Measurements from ENCODE around the gene AADACL4. TPM values are rescaled to one million over a fixed set of nuclear protein-coding genes. Genes with fewer than 3 reads are reported as not detected.
A peak's percentile ranks its signal among the peaks of the same experiment; 100 is the strongest.

The AADACL4 gene
- total and polyA plus RNA-seq, 2 of the 8 experiments (the other 6 are each of a cell fraction or from before 2014, with no cell fraction given): 0.08 TPM; not detected in 1

- H3K79me2 ChIP-seq (ENCODE audit: control insufficient read depth in 1 of 2, insufficient read depth in 2 of 2, low read length in 2 of 2): peaks cover 0 to 68% of the 10 kb centered on the region in 2 experiments; a peak in 3 of 4 replicates
- no peak overlapping the region for H2BK12ac ChIP-seq (ENCODE audit: low read depth, low read length)
- H3K36me3 ChIP-seq (ENCODE audit: control insufficient read depth in 2 of 4, insufficient read depth in 4 of 4, low read length in 3 of 4): peaks cover 0 to 10% (median 0%) of the 10 kb centered on the region in 4 experiments; a peak in 1 of 8 replicates
- H3K27ac ChIP-seq (ENCODE audit: low read depth, low read length): no peak overlapping the region
- H2AK5ac ChIP-seq (ENCODE audit: low read depth, low read length): no peak overlapping the region
- no peak overlapping the region for H3K4ac ChIP-seq (replicated peaks; ENCODE audit: insufficient read length, low read depth, low read length)
- H4K91ac ChIP-seq (replicated peaks; ENCODE audit: insufficient read length, low read length): no peak overlapping the region
- H3K27me3 ChIP-seq (replicated peaks in 1 of 4; ENCODE audit: control insufficient read depth in 3 of 4, extremely low read depth in 1 of 4, insufficient read depth in 3 of 4, low read length in 3 of 4): peaks cover 0 to 2% (median 0%) of the 10 kb centered on the region in 4 experiments; a peak in 1 of 7 replicates
- peak; percentile 48 for FAIRE-seq
- H3K4me1 ChIP-seq (replicated peaks in 1 of 4; ENCODE audit: control insufficient read depth in 3 of 4, insufficient read depth in 4 of 4, low read length in 3 of 4): peaks cover 13 to 31% (median 18%) of the 10 kb centered on the region in 4 experiments
- H4K5ac ChIP-seq (ENCODE audit: insufficient read length, low read depth, low read length): no peak overlapping the region
- peak overlapping the region in 1 of 2 experiments; percentile 18; a peak in 1 of 4 replicates for H3K4me2 ChIP-seq (ENCODE audit: insufficient read depth in 1 of 2, low read depth in 2 of 2, low read length in 2 of 2)
- WGBS, 2 experiments (ENCODE audit: extremely low coverage in 1 of 2, insufficient coverage in 1 of 2, insufficient read length in 1 of 2, insufficient replicate concordance in 2 of 2, low coverage in 1 of 2, low lambda C conversion rate in 2 of 2, missing lambda C conversion rate in 1 of 2): 60% methylated on average over 9 of the region's 9 CpGs; no CpG with 5 or more reads in 1 of the 2 experiments
- H3K4me3 ChIP-seq (ENCODE audit: extremely low read depth in 1 of 4, insufficient read depth in 2 of 4, low read depth in 3 of 4, low read length in 4 of 4): no peak overlapping the region
- H3K9ac ChIP-seq (replicated peaks in 1 of 4; ENCODE audit: extremely low read depth in 1 of 4, low read depth in 3 of 4, low read length in 3 of 4): no peak overlapping the region
- POLR2A ChIA-PET (ENCODE audit: partially characterized antibody): interaction anchor here (1.0 to 7.3 kb wide), 4 partner anchors 15 to 35 kb away, joined by 3 to 107 read pairs (median 3); partner anchors contain the start of gene DHRS3
- no peak overlapping the region for H3K18ac ChIP-seq (ENCODE audit: extremely low read depth, low read length)
- peaks cover 27 to 32% of the 10 kb centered on the region in 2 experiments for H4K20me1 ChIP-seq (replicated peaks in 1 of 2; ENCODE audit: control insufficient read depth in 1 of 2, insufficient read depth in 2 of 2, low read length in 2 of 2)
- H4K8ac ChIP-seq (ENCODE audit: extremely low read depth, insufficient read depth, low read length): no peak overlapping the region
- H3K23me2 ChIP-seq (ENCODE audit: low read depth, low read length): peaks cover under 1% of the 10 kb centered on the region; the same call in 1 of the 2 replicates
- H3K56ac ChIP-seq (replicated peaks; ENCODE audit: insufficient read length, low read depth, low read length): no peak overlapping the region
- H2BK20ac ChIP-seq (ENCODE audit: low read length): no peak overlapping the region
- H2BK120ac ChIP-seq (replicated peaks; ENCODE audit: low read depth, low read length): no peak overlapping the region
- CTCF ChIA-PET (ENCODE audit: partially characterized antibody): interaction anchor here (0.7 to 9.4 kb wide), 27 partner anchors 9 to 266 kb away, joined by 3 to 130 read pairs (median 4); partner anchors contain the start of genes AADACL4 and DHRS3
- no peak overlapping the region for H2AFZ ChIP-seq (ENCODE audit: low read length)
- no peak overlapping the region for H3K14ac ChIP-seq (ENCODE audit: insufficient read length)
- no peak overlapping the region for H2BK5ac ChIP-seq (ENCODE audit: low read depth, low read length)
- H2BK15ac ChIP-seq (ENCODE audit: low read length): no peak overlapping the region
- no peak overlapping the region for H3K23ac ChIP-seq (ENCODE audit: insufficient read length)
- H3K79me1 ChIP-seq (ENCODE audit: low read depth, low read length): peaks cover 3% of the 10 kb centered on the region; the same call in 1 of the 2 replicates
- H3K9me3 ChIP-seq (ENCODE audit: insufficient read depth in 2 of 2, low read depth in 1 of 2, low read length in 1 of 2): no peaks in the 10 kb centered on the region
- peak in 1 of 2 experiments; percentile 81 for DNase-seq (ENCODE audit: low read depth in 1 of 2, low spot score in 2 of 2)
- 0 out of 2 replicates have a peak, but pooled peaks have one; percentile 24 for TF ChIP-seq MAX (IDR thresholded peaks at IDR 0.05)
- 0 out of 4 replicates have a peak, but pooled peaks of 1 of the 2 experiments have one; percentile 57 for TF ChIP-seq SIN3A (conservative IDR thresholded peaks at IDR 0.05 in 1 of 2, IDR thresholded peaks at IDR 0.05 in 1 of 2; ENCODE audit: low read depth in 1 of 2, low read length in 2 of 2)
- TF ChIP-seq RAD21 (IDR thresholded peaks at IDR 0.05 in 1 of 2, conservative IDR thresholded peaks at IDR 0.05 in 1 of 2; ENCODE audit: low read depth in 2 of 2, low read length in 2 of 2): peak; percentile 60 to 74
- TF ChIP-seq CREB1 (IDR thresholded peaks at IDR 0.05): 0 out of 2 replicates have a peak, but pooled peaks have one; percentile 37
- no peak for TF ChIP-seq HDAC6 (IDR thresholded peaks at IDR 0.05; ENCODE audit: low read depth, low read length)
- TF ChIP-seq JUND (IDR thresholded peaks at IDR 0.05; ENCODE audit: low read length): no peak
- TF ChIP-seq CTCF (IDR thresholded peaks at IDR 0.05; ENCODE audit: control extremely low read depth in 1 of 3, insufficient read depth in 1 of 3, low read depth in 1 of 3, low read length in 3 of 3): peak; percentile 64 to 82 (median 80)
Measured at GRCh38 chr1:12600880-12601633, 42.8 kb upstream of the AADACL4 start.

All from H1 (cell line).